HG02763 (cell line): ENCODE data around the gene OR2G2.

Experiments
- ATAC-seq: cut with Tn5 transposase; IDR thresholded peaks from one replicate; pipeline ENCODE4 v1.9.1; 2021; ENCODE audit warnings: mild to moderate bottlenecking, moderate library complexity; ENCODE audit not compliant: unreplicated experiment

The OR2G2 gene

GRCh38 chr1:247588060-247588459, at the start of gene OR2G2:
Gene OR2G2 (plus strand): TSS chr1:247588360. CDS start chr1:247588360, 0 bp downstream.
- no peak for ATAC-seq

GRCh38 chr1:247538561-247538960, 49.6 kb upstream of the OR2G2 start:
- ATAC-seq, result no peak

GRCh38 chr1:247539215-247539614, 48.9 kb upstream of the OR2G2 start:
- ATAC-seq, result no peak

- ATAC-seq, result no peak
Observed at GRCh38 chr1:247540581-247540980, 47.6 kb upstream of the OR2G2 start.

- ATAC-seq, result no peak
Observed at GRCh38 chr1:247542811-247543210, 45.3 kb upstream of the OR2G2 start.

GRCh38 chr1:247548092-247548491, 40.1 kb upstream of the OR2G2 start:
- no peak for ATAC-seq

- no peak for ATAC-seq
Observed at GRCh38 chr1:247548769-247549182, 39.4 kb upstream of the OR2G2 start, which contains the start of gene GCSAML. Gene GCSAML (plus strand): TSS chr1:247549134. CDS start chr1:247549192, 58 bp downstream.

GRCh38 chr1:247551721-247552120, 36.4 kb upstream of the OR2G2 start:
- ATAC-seq, result no peak

GRCh38 chr1:247552231-247552630, 35.9 kb upstream of the OR2G2 start:
- no peak for ATAC-seq

- no peak for ATAC-seq
Observed at GRCh38 chr1:247557926-247558674, 30.1 kb upstream of the OR2G2 start.

- ATAC-seq, result no peak
Observed at GRCh38 chr1:247561711-247562110, 26.4 kb upstream of the OR2G2 start.

- no peak for ATAC-seq
Observed at GRCh38 chr1:247562198-247562597, 26.0 kb upstream of the OR2G2 start.

GRCh38 chr1:247574236-247574635, 13.9 kb upstream of the OR2G2 start:
- ATAC-seq, result no peak

GRCh38 chr1:247574664-247575063, 13.5 kb upstream of the OR2G2 start:
- no peak for ATAC-seq

GRCh38 chr1:247576514-247576913, 11.6 kb upstream of the OR2G2 start:
- ATAC-seq, result no peak

- no peak for ATAC-seq
Observed at GRCh38 chr1:247578946-247579460, 9.2 kb upstream of the OR2G2 start.

GRCh38 chr1:247605286-247605685, 17.1 kb downstream of the OR2G2 start, which contains the start of gene OR2G3:
Gene OR2G3 (plus strand): TSS chr1:247605586. CDS start chr1:247605586, 0 bp downstream.
- no peak for ATAC-seq

GRCh38 chr1:247613405-247613804, 25.2 kb downstream of the OR2G2 start:
- ATAC-seq, result no peak

- ATAC-seq, result no peak
Observed at GRCh38 chr1:247614625-247615024, 26.5 kb downstream of the OR2G2 start.

GRCh38 chr1:247627951-247628350, 39.8 kb downstream of the OR2G2 start:
- no peak for ATAC-seq

- ATAC-seq, result no peak
Observed at GRCh38 chr1:247638011-247638410, 49.9 kb downstream of the OR2G2 start.

- no peak for ATAC-seq
Observed at GRCh38 chr1:247638781-247639180, 50.6 kb downstream of the OR2G2 start.
